ENCODE measurements around the gene CTSH. TPM values are rescaled to one million over a fixed set of nuclear protein-coding genes. Genes with fewer than 3 reads are reported as not detected.
A peak's percentile ranks its signal among the peaks of the same experiment; 100 is the strongest.

CTSH gene
- total RNA-seq, 1 experiment from 2014 or later, result 20.4 TPM

DNA sequence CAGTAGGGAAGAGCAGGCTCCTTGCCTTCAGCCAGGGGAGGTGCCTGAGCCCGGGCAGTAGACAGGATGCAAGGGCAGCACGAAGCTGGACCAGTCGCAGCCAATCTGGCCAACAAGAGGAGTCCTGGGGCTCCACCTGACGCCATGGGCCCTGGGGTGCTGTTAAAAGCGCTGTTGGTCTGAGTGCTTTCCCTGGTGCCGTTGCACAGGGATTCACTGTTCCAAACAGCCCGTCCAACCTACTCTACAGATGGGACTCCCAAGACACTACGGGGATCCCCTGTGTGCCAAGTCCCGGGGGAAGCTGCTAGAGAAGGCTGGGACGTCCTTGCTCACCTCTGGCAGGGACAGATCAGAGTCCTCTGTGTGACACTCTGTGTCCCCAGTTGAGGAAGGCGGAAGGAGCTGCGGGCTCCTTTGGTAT lies 632 bp downstream of the CTSH start:
- H3K9me3 Mint-ChIP-seq, result no peaks in the 10 kb centered on the region
- ChIA-PET POLR2A (no interaction called here), CTCF (interaction anchor here (0.5 to 2.4 kb wide), 16 partner anchors 11 to 240 kb away, joined by 3 to 25 read pairs (median 4); partner anchors contain the start of gene ADAMTS7)
- no peaks in the 10 kb centered on the region for H3K36me3 Mint-ChIP-seq
- TF ChIP-seq RORB (CRISPR knock-in tag; IDR thresholded peaks at IDR 0.05), result no peak
- TF ChIP-seq, protein P1, sequence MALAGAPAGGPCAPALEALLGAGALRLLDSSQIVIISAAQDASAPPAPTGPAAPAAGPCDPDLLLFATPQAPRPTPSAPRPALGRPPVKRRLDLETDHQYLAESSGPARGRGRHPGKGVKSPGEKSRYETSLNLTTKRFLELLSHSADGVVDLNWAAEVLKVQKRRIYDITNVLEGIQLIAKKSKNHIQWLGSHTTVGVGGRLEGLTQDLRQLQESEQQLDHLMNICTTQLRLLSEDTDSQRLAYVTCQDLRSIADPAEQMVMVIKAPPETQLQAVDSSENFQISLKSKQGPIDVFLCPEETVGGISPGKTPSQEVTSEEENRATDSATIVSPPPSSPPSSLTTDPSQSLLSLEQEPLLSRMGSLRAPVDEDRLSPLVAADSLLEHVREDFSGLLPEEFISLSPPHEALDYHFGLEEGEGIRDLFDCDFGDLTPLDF (CRISPR knock-in tag; IDR thresholded peaks at IDR 0.05), result no peak
- no peak for TF ChIP-seq OVOL2 (CRISPR knock-in tag; IDR thresholded peaks at IDR 0.05; ENCODE audit: borderline replicate concordance)
- TF ChIP-seq MYBL2 (CRISPR knock-in tag; IDR thresholded peaks at IDR 0.05), result no peak
- no peak for TF ChIP-seq TEAD4 (CRISPR knock-in tag; IDR thresholded peaks at IDR 0.05)
- TF ChIP-seq, protein P2, sequence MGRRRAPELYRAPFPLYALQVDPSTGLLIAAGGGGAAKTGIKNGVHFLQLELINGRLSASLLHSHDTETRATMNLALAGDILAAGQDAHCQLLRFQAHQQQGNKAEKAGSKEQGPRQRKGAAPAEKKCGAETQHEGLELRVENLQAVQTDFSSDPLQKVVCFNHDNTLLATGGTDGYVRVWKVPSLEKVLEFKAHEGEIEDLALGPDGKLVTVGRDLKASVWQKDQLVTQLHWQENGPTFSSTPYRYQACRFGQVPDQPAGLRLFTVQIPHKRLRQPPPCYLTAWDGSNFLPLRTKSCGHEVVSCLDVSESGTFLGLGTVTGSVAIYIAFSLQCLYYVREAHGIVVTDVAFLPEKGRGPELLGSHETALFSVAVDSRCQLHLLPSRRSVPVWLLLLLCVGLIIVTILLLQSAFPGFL (CRISPR knock-in tag; IDR thresholded peaks at IDR 0.05; ENCODE audit: borderline replicate concordance), result no peak
- TF ChIP-seq, protein P3, sequence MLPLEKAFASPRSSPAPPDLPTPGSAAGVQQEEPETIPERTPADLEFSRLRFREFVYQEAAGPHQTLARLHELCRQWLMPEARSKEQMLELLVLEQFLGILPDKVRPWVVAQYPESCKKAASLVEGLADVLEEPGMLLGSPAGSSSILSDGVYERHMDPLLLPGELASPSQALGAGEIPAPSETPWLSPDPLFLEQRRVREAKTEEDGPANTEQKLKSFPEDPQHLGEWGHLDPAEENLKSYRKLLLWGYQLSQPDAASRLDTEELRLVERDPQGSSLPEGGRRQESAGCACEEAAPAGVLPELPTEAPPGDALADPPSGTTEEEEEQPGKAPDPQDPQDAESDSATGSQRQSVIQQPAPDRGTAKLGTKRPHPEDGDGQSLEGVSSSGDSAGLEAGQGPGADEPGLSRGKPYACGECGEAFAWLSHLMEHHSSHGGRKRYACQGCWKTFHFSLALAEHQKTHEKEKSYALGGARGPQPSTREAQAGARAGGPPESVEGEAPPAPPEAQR (CRISPR knock-in tag; IDR thresholded peaks at IDR 0.05), result no peak
- TF ChIP-seq ATF1 (CRISPR knock-in tag; IDR thresholded peaks at IDR 0.05), result no peak
- TF ChIP-seq, protein P4, sequence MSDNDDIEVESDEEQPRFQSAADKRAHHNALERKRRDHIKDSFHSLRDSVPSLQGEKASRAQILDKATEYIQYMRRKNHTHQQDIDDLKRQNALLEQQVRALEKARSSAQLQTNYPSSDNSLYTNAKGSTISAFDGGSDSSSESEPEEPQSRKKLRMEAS (CRISPR knock-in tag; IDR thresholded peaks at IDR 0.05), result no peak
- TF ChIP-seq FOXP1 (CRISPR knock-in tag; IDR thresholded peaks at IDR 0.05; ENCODE audit: borderline replicate concordance), result no peak
- TF ChIP-seq TCF7 (CRISPR knock-in tag; IDR thresholded peaks at IDR 0.05; ENCODE audit: low read depth), result no peak
- TF ChIP-seq ZNF423 (CRISPR knock-in tag; IDR thresholded peaks at IDR 0.05), result no peak
- TF ChIP-seq, protein P5, sequence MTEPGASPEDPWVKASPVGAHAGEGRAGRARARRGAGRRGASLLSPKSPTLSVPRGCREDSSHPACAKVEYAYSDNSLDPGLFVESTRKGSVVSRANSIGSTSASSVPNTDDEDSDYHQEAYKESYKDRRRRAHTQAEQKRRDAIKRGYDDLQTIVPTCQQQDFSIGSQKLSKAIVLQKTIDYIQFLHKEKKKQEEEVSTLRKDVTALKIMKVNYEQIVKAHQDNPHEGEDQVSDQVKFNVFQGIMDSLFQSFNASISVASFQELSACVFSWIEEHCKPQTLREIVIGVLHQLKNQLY (CRISPR knock-in tag; IDR thresholded peaks at IDR 0.05), result no peak
- TF ChIP-seq CREB1 (CRISPR knock-in tag; IDR thresholded peaks at IDR 0.05), result no peak
- TF ChIP-seq, protein P6, sequence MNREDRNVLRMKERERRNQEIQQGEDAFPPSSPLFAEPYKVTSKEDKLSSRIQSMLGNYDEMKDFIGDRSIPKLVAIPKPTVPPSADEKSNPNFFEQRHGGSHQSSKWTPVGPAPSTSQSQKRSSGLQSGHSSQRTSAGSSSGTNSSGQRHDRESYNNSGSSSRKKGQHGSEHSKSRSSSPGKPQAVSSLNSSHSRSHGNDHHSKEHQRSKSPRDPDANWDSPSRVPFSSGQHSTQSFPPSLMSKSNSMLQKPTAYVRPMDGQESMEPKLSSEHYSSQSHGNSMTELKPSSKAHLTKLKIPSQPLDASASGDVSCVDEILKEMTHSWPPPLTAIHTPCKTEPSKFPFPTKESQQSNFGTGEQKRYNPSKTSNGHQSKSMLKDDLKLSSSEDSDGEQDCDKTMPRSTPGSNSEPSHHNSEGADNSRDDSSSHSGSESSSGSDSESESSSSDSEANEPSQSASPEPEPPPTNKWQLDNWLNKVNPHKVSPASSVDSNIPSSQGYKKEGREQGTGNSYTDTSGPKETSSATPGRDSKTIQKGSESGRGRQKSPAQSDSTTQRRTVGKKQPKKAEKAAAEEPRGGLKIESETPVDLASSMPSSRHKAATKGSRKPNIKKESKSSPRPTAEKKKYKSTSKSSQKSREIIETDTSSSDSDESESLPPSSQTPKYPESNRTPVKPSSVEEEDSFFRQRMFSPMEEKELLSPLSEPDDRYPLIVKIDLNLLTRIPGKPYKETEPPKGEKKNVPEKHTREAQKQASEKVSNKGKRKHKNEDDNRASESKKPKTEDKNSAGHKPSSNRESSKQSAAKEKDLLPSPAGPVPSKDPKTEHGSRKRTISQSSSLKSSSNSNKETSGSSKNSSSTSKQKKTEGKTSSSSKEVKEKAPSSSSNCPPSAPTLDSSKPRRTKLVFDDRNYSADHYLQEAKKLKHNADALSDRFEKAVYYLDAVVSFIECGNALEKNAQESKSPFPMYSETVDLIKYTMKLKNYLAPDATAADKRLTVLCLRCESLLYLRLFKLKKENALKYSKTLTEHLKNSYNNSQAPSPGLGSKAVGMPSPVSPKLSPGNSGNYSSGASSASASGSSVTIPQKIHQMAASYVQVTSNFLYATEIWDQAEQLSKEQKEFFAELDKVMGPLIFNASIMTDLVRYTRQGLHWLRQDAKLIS (CRISPR knock-in tag; IDR thresholded peaks at IDR 0.05; ENCODE audit: borderline replicate concordance), result no peak
- peak; percentile 13; the same call in 1 of the 2 replicates for ATAC-seq
- DNase-seq (ENCODE audit: low spot score), result peak; percentile 17
- no peak overlapping the region for H3K27ac Mint-ChIP-seq
- H3K4me3 Mint-ChIP-seq, result peak overlapping the region; percentile 70
- 0 out of 2 replicates have a peak, but pooled peaks cover 5% of the 10 kb centered on the region for H3K4me1 Mint-ChIP-seq
- H3K27me3 Mint-ChIP-seq (ENCODE audit: low read depth), result peaks cover 47% of the 10 kb centered on the region

DNA sequence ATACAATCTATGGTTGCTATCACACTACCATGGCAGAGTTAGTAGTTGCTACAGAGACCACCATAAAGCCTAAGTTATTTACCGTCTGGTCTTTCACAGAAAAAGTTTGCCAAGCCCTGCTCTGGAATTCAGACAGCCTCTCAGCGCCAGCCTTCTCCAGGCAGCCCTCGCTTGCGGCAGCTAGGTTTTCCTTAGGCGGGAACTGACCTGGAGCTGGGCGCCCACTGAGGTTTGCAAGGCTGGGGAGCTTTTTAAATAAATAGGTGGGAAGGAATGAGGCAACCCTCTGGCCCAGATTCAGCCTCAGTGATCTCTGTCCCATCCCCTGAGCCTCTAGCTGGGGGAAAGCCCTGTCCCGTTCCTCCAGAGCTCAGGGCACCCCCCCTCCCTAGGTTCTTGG lies 1.2 kb downstream of the CTSH start:
- DNase-seq (ENCODE audit: low spot score) (no peak), ATAC-seq (no peak)
- H3K4me1 Mint-ChIP-seq, result 0 out of 2 replicates have a peak, but pooled peaks cover 5% of the 10 kb centered on the region
- peak overlapping the region; percentile 70 for H3K4me3 Mint-ChIP-seq
- CTCF ChIA-PET, result interaction anchor here (0.6 to 2.4 kb wide), 7 partner anchors 16 to 241 kb away, joined by 4 to 25 read pairs (median 11); no protein-coding TSS in a partner anchor
- no peak overlapping the region for H3K27ac Mint-ChIP-seq
- no peaks in the 10 kb centered on the region for H3K36me3 Mint-ChIP-seq
- H3K27me3 Mint-ChIP-seq (ENCODE audit: low read depth), result peaks cover 47% of the 10 kb centered on the region
- no peaks in the 10 kb centered on the region for H3K9me3 Mint-ChIP-seq
- POLR2A ChIA-PET, result no interaction called here
- TF ChIP-seq, protein P7, sequence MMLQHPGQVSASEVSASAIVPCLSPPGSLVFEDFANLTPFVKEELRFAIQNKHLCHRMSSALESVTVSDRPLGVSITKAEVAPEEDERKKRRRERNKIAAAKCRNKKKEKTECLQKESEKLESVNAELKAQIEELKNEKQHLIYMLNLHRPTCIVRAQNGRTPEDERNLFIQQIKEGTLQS (CRISPR knock-in tag; conservative IDR thresholded peaks at IDR 0.05), result no peak
- no peak for TF ChIP-seq SMAD4 (CRISPR knock-in tag; IDR thresholded peaks at IDR 0.05)
- TF ChIP-seq, protein P8, sequence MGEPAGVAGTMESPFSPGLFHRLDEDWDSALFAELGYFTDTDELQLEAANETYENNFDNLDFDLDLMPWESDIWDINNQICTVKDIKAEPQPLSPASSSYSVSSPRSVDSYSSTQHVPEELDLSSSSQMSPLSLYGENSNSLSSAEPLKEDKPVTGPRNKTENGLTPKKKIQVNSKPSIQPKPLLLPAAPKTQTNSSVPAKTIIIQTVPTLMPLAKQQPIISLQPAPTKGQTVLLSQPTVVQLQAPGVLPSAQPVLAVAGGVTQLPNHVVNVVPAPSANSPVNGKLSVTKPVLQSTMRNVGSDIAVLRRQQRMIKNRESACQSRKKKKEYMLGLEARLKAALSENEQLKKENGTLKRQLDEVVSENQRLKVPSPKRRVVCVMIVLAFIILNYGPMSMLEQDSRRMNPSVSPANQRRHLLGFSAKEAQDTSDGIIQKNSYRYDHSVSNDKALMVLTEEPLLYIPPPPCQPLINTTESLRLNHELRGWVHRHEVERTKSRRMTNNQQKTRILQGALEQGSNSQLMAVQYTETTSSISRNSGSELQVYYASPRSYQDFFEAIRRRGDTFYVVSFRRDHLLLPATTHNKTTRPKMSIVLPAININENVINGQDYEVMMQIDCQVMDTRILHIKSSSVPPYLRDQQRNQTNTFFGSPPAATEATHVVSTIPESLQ (CRISPR knock-in tag; IDR thresholded peaks at IDR 0.05), result no peak
- TF ChIP-seq, protein P9, sequence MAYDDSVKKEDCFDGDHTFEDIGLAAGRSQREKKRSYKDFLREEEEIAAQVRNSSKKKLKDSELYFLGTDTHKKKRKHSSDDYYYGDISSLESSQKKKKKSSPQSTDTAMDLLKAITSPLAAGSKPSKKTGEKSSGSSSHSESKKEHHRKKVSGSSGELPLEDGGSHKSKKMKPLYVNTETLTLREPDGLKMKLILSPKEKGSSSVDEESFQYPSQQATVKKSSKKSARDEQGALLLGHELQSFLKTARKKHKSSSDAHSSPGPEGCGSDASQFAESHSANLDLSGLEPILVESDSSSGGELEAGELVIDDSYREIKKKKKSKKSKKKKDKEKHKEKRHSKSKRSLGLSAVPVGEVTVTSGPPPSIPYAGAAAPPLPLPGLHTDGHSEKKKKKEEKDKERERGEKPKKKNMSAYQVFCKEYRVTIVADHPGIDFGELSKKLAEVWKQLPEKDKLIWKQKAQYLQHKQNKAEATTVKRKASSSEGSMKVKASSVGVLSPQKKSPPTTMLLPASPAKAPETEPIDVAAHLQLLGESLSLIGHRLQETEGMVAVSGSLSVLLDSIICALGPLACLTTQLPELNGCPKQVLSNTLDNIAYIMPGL (CRISPR knock-in tag; IDR thresholded peaks at IDR 0.05), result no peak
- TF ChIP-seq, protein P10, sequence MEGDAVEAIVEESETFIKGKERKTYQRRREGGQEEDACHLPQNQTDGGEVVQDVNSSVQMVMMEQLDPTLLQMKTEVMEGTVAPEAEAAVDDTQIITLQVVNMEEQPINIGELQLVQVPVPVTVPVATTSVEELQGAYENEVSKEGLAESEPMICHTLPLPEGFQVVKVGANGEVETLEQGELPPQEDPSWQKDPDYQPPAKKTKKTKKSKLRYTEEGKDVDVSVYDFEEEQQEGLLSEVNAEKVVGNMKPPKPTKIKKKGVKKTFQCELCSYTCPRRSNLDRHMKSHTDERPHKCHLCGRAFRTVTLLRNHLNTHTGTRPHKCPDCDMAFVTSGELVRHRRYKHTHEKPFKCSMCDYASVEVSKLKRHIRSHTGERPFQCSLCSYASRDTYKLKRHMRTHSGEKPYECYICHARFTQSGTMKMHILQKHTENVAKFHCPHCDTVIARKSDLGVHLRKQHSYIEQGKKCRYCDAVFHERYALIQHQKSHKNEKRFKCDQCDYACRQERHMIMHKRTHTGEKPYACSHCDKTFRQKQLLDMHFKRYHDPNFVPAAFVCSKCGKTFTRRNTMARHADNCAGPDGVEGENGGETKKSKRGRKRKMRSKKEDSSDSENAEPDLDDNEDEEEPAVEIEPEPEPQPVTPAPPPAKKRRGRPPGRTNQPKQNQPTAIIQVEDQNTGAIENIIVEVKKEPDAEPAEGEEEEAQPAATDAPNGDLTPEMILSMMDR (IDR thresholded peaks at IDR 0.05), result no peak
